Astrocyte (in vitro differentiated cells and primary cell): Measurements from ENCODE around the gene ZNF195. TPM values are rescaled to one million over a fixed set of nuclear protein-coding genes. Genes with fewer than 3 reads are reported as not detected.
A peak's percentile ranks its signal among the peaks of the same experiment; 100 is the strongest.
"Not testable (repeated sequence)": the region's sequence is repeated elsewhere in the genome, so short reads cannot be mapped to it uniquely, and the experiment has no call there.

Experiments used
- DNase-seq: peaks from one replicate; pipeline ENCODE4 v3.0.0-alpha.2; 2010; ENCODE audit warnings: low read depth
- FAIRE-seq: peaks from 2 replicates; lab custom pipeline; 2011; peaks lifted over from hg19 to GRCh38; lab: Jason Lieb, UNC
- H2AFZ ChIP-seq: 2 replicates; pipeline ENCODE4 v1.6.0; 2012; ENCODE audit warnings: low read depth, low read length, inconsistent platforms
- H3K27ac ChIP-seq: 2 replicates; pipeline ENCODE4 v1.5.1; 2011; ENCODE audit warnings: low read depth, low read length, inconsistent platforms
- H3K27me3 ChIP-seq: 2 replicates; pipeline ENCODE4 v1.6.0; 2011; ENCODE audit warnings: low read length, inconsistent platforms; ENCODE audit not compliant: insufficient read depth
- H3K36me3 ChIP-seq: 2 replicates; pipeline ENCODE4 v1.5.1; 2011; ENCODE audit warnings: low read length, inconsistent platforms; ENCODE audit not compliant: insufficient read depth
- H3K4me1 ChIP-seq: 2 replicates; pipeline ENCODE4 v1.5.1; 2011; ENCODE audit warnings: low read length, inconsistent platforms; ENCODE audit not compliant: insufficient read depth
- H3K4me2 ChIP-seq: 2 replicates; pipeline ENCODE4 v1.6.0; 2012; ENCODE audit warnings: low read length, inconsistent platforms
- H3K4me3 ChIP-seq: 2 replicates; pipeline ENCODE4 v1.5.1; 2011; ENCODE audit warnings: low read depth, mild to moderate bottlenecking, low read length, inconsistent platforms; ENCODE audit not compliant: insufficient read depth
- H3K79me2 ChIP-seq: 2 replicates; pipeline ENCODE4 v1.6.0; 2012; ENCODE audit warnings: mild to moderate bottlenecking, low read length, inconsistent platforms; ENCODE audit not compliant: insufficient read depth
- H3K9ac ChIP-seq: 2 replicates; pipeline ENCODE4 v1.6.0; 2012; ENCODE audit warnings: mild to moderate bottlenecking, low read length, inconsistent platforms
- H3K9me3 ChIP-seq: 2 replicates; pipeline ENCODE4 v1.5.1; 2012; ENCODE audit warnings: low read depth, mild to moderate bottlenecking, low read length, inconsistent platforms; ENCODE audit not compliant: insufficient read depth
- H4K20me1 ChIP-seq: 2 replicates; pipeline ENCODE4 v1.6.0; 2012; ENCODE audit warnings: low read length, inconsistent platforms; ENCODE audit not compliant: insufficient read depth
- H3K27ac Mint-ChIP-seq: one replicate; pipeline ENCODE4 v1.8.0; 2021; ENCODE audit warnings: mild to moderate bottlenecking, mixed read lengths; ENCODE audit not compliant: unreplicated experiment
- H3K27me3 Mint-ChIP-seq: one replicate; pipeline ENCODE4 v1.8.0; 2021; ENCODE audit warnings: low read depth, mixed read lengths; ENCODE audit not compliant: unreplicated experiment
- H3K36me3 Mint-ChIP-seq: one replicate; pipeline ENCODE4 v1.8.0; 2021; ENCODE audit warnings: low read depth, mixed read lengths; ENCODE audit not compliant: unreplicated experiment
- H3K4me1 Mint-ChIP-seq: one replicate; pipeline ENCODE4 v1.8.0; 2021; ENCODE audit warnings: low read depth, mixed read lengths; ENCODE audit not compliant: unreplicated experiment
- H3K4me3 Mint-ChIP-seq: one replicate; pipeline ENCODE4 v1.8.0; 2021; ENCODE audit warnings: mild to moderate bottlenecking, moderate library complexity, mixed read lengths; ENCODE audit not compliant: unreplicated experiment
- H3K9me3 Mint-ChIP-seq: one replicate; pipeline ENCODE4 v1.8.0; 2021; ENCODE audit warnings: mild to moderate bottlenecking, mixed read lengths; ENCODE audit not compliant: unreplicated experiment
- total RNA-seq: library from RNA; stranded (reverse); gene quantifications from 2 replicates; pipeline ENCODE4 v1.2.1, GENCODE V29; 2021

Gene ZNF195
- total RNA-seq, 1 donor from 2014 or later, result 57.5 TPM

- H3K4me3 Mint-ChIP-seq, result peak overlapping the region; percentile 81
- not testable (repeated sequence) for FAIRE-seq, H3K9me3 ChIP-seq, H3K36me3 ChIP-seq, H3K79me2 ChIP-seq, H4K20me1 ChIP-seq, H3K9me3 Mint-ChIP-seq, H3K27me3 ChIP-seq, H3K27me3 Mint-ChIP-seq, H3K4me1 Mint-ChIP-seq, H3K36me3 Mint-ChIP-seq, H3K4me1 ChIP-seq
- Histone ChIP-seq H3K4me3 (peak overlapping the region; percentile 57), H3K4me2 (peak overlapping the region; percentile 88), H2AFZ (peak overlapping the region; percentile 85), H3K9ac (peak overlapping the region; percentile 80), H3K27ac (peak overlapping the region; percentile 60)
- H3K27ac Mint-ChIP-seq, result peak overlapping the region; percentile 80
- peak; percentile 87 for DNase-seq
These were observed 43.6 kb upstream of the ZNF195 start for GRCh38 chr11:3422380-3423137.

- H4K20me1 ChIP-seq, H3K27me3 Mint-ChIP-seq, FAIRE-seq, DNase-seq, H3K4me1 ChIP-seq, H3K36me3 Mint-ChIP-seq, H3K27me3 ChIP-seq, H3K79me2 ChIP-seq, H3K4me1 Mint-ChIP-seq, H3K9me3 ChIP-seq, H3K36me3 ChIP-seq, H3K9me3 Mint-ChIP-seq: not testable (repeated sequence)
- Mint-ChIP-seq H3K4me3 (peak overlapping the region; percentile 89), H3K27ac (peak overlapping the region; percentile 69)
- peak overlapping the region; percentile 85 for H2AFZ ChIP-seq
- H3K4me3 ChIP-seq, result peak overlapping the region; percentile 57
- H3K4me2 ChIP-seq, result peak overlapping the region; percentile 88
- peak overlapping the region; percentile 80 for H3K9ac ChIP-seq
- peak overlapping the region; percentile 19 for H3K27ac ChIP-seq
These were observed 42.8 kb upstream of the ZNF195 start for GRCh38 chr11:3421608-3422379.

- H3K4me2 ChIP-seq, H3K4me1 Mint-ChIP-seq, H3K4me3 ChIP-seq, H3K79me2 ChIP-seq, H3K36me3 ChIP-seq, H3K27ac Mint-ChIP-seq, H3K9me3 ChIP-seq, H4K20me1 ChIP-seq, H3K9me3 Mint-ChIP-seq, H3K4me3 Mint-ChIP-seq, H3K27ac ChIP-seq, H2AFZ ChIP-seq, H3K36me3 Mint-ChIP-seq, H3K27me3 ChIP-seq, H3K27me3 Mint-ChIP-seq, FAIRE-seq, DNase-seq, H3K4me1 ChIP-seq, H3K9ac ChIP-seq: not testable (repeated sequence)
These were observed 41.5 kb upstream of the ZNF195 start for GRCh38 chr11:3420281-3421042.

- not testable (repeated sequence) for H2AFZ ChIP-seq, H3K27me3 ChIP-seq, H3K4me3 ChIP-seq, H3K4me3 Mint-ChIP-seq, DNase-seq, H3K9me3 ChIP-seq, H3K27me3 Mint-ChIP-seq, H3K36me3 ChIP-seq, H3K27ac ChIP-seq, H3K27ac Mint-ChIP-seq, H3K4me2 ChIP-seq, FAIRE-seq, H3K9ac ChIP-seq, H3K9me3 Mint-ChIP-seq, H3K4me1 Mint-ChIP-seq, H4K20me1 ChIP-seq, H3K79me2 ChIP-seq, H3K4me1 ChIP-seq, H3K36me3 Mint-ChIP-seq
These were observed 40.5 kb upstream of the ZNF195 start for GRCh38 chr11:3419496-3419895.
